NCI-H2029 treated with DMSO at 0.1 percent for 48 hours (cell line): ENCODE results near the gene CSTPP1.
"Not testable (repeated sequence)": the region's sequence is repeated elsewhere in the genome, so short reads cannot be mapped to it uniquely, and the experiment has no call there.

Experiments
- DNase-seq: peaks from one replicate; lab custom pipeline; 2025; lab: John Stamatoyannopoulos, UW

CSTPP1 gene

GRCh38 chr11:47050284-47050683 lies 113.7 kb downstream of the CSTPP1 start:
- no peak for DNase-seq

GRCh38 chr11:47051217-47051616 lies 114.7 kb downstream of the CSTPP1 start:
- DNase-seq: no peak

- no peak for DNase-seq
These were observed 115.6 kb downstream of the CSTPP1 start for GRCh38 chr11:47052165-47052564.

- DNase-seq: no peak
These were observed 116.0 kb downstream of the CSTPP1 start for GRCh38 chr11:47052576-47052975.

- DNase-seq: no peak
These were observed 119.0 kb downstream of the CSTPP1 start for GRCh38 chr11:47055534-47055933.

- DNase-seq: no peak
These were observed 119.8 kb downstream of the CSTPP1 start for GRCh38 chr11:47056261-47056915.

GRCh38 chr11:47057365-47057764 lies 120.8 kb downstream of the CSTPP1 start:
- DNase-seq: no peak

- no peak for DNase-seq
These were observed 124.2 kb downstream of the CSTPP1 start for GRCh38 chr11:47060807-47061206.

- DNase-seq: no peak
These were observed 125.0 kb downstream of the CSTPP1 start for GRCh38 chr11:47061429-47062178.

GRCh38 chr11:47062736-47063135 lies 126.2 kb downstream of the CSTPP1 start:
- DNase-seq: no peak

- no peak for DNase-seq
These were observed 130.8 kb downstream of the CSTPP1 start for GRCh38 chr11:47067401-47067800.

GRCh38 chr11:47070769-47071168 lies 134.2 kb downstream of the CSTPP1 start:
- no peak for DNase-seq

GRCh38 chr11:47071341-47071740 lies 134.8 kb downstream of the CSTPP1 start:
- DNase-seq: no peak

- no peak for DNase-seq
These were observed 135.3 kb downstream of the CSTPP1 start for GRCh38 chr11:47071791-47072261.

- no peak for DNase-seq
These were observed 142.4 kb downstream of the CSTPP1 start for GRCh38 chr11:47078751-47079521.

- DNase-seq: not testable (repeated sequence)
These were observed 144.2 kb downstream of the CSTPP1 start for GRCh38 chr11:47080775-47081174.

- no peak for DNase-seq
These were observed 147.4 kb downstream of the CSTPP1 start for GRCh38 chr11:47083913-47084312.

GRCh38 chr11:47087801-47088200 lies 151.2 kb downstream of the CSTPP1 start:
- no peak for DNase-seq

GRCh38 chr11:47093541-47093940 lies 157.0 kb downstream of the CSTPP1 start:
- no peak for DNase-seq

GRCh38 chr11:47096871-47097270 lies 160.3 kb downstream of the CSTPP1 start:
- DNase-seq: not testable (repeated sequence)

- not testable (repeated sequence) for DNase-seq
These were observed 161.7 kb downstream of the CSTPP1 start for GRCh38 chr11:47098223-47098622.

GRCh38 chr11:47099214-47099917 lies 162.8 kb downstream of the CSTPP1 start:
- DNase-seq: peak; percentile 55
